Measurements from ENCODE around the gene CLCN4.

Gene CLCN4

DNA sequence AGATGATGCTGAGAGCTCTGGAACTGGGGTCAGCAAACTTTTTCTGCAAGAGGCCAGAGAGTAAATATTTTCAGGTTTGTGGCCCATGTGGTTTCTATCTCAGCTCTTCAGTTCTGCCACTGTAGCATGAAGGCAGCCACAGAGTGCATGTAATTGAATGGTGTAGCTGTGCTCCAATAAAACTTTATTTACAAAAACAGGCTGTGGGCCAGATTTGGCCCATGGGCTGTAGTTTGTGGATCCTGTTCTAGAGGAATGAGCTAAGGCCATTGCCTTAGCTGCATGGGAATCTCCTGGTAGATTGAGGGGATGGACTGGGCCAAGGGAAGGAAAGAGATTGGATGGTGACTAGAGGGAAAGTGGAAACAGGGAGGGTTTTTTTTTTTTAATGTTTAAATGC lies 36.8 kb downstream of the CLCN4 start:
- DNase-seq (ENCODE audit: low read depth in 2 of 3, low spot score in 2 of 3), result no peak

DNA sequence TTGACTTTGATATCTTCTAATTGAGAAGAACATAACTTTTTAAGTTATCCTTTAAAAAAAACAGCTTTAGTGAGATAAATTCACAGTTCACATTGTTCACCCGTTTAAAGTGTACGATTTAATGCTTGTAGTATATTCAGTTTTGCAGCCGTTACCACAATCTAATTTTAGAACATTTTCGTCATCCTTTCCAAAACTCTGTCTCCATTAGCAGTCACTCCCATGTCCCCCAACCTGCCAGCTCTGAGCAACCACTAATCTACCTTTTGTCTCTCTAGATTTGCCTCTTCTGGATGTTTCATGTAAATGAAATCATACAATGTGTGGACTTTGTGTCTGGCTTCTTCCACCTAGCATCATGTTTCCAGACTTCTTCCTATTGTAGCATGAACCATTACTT lies 38.6 kb downstream of the CLCN4 start:
- no peak for DNase-seq (ENCODE audit: low read depth in 2 of 3, low spot score in 2 of 3)

DNA sequence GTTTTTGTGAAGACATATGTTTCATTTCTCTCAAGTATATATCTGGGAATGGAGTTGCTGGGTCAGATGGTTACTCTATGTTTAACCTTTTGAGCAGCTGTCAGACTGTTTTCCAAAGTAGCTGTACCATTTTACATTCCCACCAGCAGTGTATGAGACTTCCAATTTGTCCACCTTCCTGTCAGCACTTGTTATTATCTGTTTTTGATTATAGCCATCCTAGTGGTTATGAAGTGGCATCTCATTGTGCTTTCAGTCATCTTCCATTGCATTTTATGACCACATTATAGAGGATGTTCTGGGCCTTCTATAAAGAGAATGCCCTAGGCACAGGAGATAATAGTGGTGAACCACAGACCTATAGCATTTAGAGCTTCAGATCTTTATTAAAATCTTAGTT lies 39.2 kb downstream of the CLCN4 start:
- DNase-seq (ENCODE audit: low read depth in 2 of 3, low spot score in 2 of 3), result no peak

DNA sequence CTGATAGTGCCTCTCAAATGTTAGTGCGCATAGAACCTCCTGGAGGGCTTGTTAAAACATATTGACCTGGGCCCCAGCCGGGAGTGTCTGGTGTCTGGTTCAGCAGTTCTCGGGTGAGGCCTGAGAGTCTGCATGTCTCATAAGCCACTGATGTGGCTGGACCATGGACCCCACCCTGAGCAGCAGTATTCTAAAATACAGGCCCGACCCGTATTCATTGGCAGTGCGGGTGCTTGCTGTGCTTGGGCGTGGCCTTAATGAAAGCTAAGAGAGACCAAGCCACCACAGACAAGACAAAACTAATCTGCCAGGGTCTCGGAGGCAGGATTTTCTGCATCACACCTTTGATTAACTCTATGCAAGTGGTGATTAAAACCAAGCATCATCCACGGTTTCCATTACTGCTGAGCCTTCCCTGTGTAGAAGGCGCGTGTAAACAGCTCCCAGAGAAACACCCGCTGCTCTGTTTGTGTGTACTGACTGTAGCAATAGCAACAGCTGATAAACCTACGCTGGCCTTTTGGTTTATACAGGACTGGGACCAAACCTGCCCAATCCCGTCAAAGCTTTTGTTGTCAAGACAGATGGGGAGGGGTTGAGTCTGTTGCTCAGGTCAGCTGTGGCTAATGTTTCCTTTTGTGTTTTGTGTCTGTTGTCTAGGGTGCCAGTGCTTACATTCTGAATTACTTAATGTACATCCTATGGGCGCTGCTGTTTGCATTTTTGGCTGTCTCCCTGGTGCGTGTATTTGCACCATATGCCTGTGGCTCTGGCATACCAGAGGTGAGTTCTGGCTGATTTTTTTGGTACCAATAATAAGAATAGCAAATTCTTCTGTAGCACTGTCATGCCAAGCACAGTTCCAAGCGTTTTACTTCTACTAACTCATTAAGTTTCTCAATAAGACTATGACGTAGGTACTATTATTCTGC lies 40.8 kb downstream of the CLCN4 start:
- no peak for DNase-seq (ENCODE audit: low read depth in 2 of 3, low spot score in 2 of 3)

DNA sequence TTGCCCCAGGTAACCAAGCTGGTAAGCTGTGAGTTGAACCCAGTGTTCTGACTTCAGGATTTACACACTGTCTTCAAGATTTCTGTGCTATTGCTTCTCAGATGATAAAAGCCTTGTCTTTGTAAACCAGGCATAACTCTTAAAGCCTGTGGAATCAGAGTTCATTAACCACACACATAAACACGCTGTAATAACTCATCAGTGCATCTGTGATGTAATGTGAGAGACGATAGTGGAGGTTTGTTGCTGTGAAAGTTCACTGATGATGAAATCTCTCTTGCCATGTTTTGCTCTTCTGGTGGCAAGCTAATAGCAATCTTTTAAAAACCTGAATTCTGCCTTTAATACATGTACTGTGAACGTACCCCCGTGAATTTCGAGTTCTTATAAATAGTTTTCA lies 41.5 kb downstream of the CLCN4 start:
- no peak for DNase-seq (ENCODE audit: low read depth in 2 of 3, low spot score in 2 of 3)

DNA sequence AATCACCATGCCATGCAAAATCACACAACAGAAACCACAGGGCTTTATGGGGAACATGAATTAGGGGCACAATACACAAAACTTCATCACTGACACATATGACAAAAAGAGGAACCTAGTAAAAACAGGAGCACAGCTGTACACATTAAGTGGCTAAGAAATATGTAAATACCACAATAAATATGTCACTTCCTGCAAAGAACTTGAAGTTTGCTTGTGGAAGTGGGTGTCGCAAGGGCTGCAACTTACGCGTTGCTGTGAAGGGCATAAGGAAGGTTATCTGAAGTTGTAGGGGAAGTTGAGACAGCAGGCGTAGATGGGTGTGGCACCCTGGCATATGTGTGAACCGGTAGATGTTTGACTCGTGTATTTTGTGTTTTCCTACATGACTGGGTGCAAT lies 42.4 kb downstream of the CLCN4 start:
- no peak for DNase-seq (ENCODE audit: low read depth in 2 of 3, low spot score in 2 of 3)

DNA sequence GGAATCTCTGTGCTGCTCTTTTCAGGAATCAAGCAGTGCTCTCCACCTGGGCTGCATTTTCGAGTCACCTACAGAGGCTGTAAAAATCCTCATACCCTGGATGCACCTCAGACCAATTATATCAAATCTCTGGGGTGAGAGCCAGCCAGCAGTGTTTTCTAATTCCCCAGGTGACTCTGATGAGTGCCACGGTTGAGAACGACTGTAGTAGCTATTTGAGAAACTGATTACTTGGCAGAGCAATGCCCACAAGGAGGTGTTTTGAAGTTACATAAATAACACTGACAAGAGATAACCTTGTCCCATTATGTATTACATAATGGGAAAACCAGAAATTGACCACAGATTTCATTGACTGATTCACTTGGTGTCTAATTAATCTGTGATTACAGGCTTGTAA lies 46.8 kb downstream of the CLCN4 start:
- no peak for DNase-seq (ENCODE audit: low read depth in 2 of 3, low spot score in 2 of 3)

DNA sequence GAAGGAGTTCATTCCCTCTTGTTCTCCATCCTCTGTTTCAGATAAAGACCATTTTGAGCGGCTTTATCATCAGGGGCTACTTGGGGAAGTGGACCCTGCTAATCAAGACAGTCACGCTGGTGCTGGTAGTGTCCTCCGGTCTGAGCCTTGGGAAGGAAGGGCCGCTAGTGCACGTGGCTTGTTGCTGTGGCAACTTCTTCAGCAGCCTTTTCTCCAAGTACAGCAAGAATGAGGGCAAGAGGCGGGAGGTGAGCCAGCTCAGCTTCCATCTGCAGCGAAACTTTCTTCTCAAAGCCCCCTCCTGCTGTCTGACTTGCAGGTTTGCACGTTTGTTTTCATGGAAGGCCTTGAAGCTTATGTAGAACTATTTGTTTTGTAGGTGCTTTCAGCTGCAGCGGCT lies 49.5 kb downstream of the CLCN4 start:
- no peak for DNase-seq (ENCODE audit: low read depth in 2 of 3, low spot score in 2 of 3)

DNA sequence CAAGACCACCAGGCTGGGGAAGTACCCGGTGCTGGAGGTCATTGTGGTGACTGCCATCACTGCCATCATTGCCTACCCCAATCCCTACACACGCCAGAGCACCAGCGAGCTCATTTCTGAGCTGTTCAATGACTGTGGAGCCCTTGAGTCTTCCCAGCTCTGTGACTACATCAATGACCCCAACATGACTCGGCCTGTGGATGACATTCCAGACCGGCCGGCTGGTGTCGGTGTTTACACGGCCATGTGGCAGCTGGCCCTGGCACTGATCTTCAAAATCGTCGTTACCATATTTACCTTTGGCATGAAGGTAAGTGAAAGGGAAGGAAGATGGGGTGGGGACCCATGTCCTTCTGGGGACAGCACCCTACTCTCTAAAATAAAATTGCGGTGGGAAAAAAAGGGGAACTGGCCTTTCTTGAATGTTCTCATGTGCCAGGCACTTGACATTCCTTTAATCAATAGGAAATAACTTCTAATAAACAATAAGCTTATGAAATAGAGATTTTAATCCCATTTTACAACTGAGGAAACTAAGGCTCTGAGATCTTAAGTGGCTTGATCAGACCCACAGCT lies 51.6 kb downstream of the CLCN4 start:
- no peak for DNase-seq (ENCODE audit: low read depth in 2 of 3, low spot score in 2 of 3)

DNA sequence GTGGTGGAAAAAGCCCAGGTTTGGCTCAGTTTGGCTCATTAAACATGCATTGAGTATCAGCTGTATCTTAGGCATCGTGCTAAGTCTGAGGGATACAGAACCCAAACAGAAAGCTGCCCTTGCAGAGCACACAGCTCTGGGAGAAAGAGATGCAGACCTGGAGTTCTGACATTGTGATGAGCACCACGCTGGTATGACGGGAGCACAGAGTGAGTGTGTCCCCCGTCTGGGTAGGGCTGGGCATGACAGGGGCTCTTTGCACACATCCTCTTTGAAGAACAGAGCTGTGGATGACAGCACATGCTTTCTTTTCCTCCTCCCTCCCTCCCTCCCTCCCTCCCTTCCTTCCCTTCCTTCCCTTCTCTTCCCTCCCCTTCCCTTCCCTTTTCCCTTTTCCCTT lies 52.2 kb downstream of the CLCN4 start:
- no peak for DNase-seq (ENCODE audit: low read depth in 2 of 3, low spot score in 2 of 3)

DNA sequence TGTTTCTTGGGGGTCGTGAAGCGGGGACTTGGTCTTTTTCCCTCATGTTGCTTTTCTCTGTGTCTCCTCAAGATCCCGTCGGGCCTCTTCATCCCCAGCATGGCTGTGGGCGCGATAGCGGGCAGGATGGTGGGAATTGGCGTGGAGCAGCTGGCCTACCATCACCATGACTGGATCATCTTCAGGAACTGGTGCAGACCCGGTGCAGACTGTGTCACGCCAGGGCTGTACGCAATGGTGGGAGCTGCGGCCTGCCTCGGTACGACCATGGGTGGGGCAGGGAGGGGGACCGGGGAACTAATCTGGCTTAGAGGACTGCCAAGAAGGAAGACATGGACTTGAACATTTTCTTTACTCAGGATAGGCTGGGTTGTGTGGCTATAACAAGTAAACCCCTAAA lies 55.6 kb downstream of the CLCN4 start:
- no peak for DNase-seq (ENCODE audit: low read depth in 2 of 3, low spot score in 2 of 3)

DNA sequence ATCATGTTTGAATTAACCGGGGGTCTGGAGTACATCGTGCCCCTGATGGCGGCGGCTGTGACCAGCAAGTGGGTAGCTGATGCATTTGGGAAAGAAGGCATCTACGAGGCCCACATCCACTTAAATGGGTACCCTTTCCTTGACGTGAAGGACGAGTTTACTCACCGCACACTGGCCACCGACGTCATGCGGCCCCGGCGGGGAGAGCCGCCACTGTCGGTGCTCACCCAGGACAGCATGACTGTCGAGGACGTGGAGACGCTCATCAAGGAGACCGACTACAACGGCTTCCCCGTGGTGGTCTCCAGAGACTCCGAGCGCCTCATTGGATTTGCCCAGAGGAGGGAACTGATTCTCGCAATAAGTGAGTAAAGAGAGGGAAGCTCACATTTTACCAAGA lies 56.9 kb downstream of the CLCN4 start:
- DNase-seq (ENCODE audit: low read depth in 2 of 3, low spot score in 2 of 3), result no peak

DNA sequence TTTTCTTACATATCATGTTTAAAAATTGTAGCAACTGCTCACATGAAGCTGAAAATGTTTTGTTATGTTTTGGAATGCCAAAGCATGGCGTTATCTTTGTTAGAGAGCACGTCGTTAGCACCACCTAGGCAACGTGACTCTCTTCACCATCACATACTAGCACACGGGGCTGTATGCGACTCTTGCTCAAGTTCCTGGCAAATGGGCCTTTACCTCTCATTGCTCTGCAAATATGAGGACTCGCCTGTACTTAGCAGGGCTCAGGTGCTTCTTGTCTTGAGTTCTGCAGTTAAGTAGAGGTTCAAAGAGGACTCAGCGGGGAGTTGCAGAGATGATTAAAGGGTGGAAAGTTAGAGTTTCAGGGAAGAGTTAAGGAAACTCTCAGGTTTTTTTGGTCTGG lies 59.4 kb downstream of the CLCN4 start:
- no peak for DNase-seq (ENCODE audit: low read depth in 2 of 3, low spot score in 2 of 3)

DNA sequence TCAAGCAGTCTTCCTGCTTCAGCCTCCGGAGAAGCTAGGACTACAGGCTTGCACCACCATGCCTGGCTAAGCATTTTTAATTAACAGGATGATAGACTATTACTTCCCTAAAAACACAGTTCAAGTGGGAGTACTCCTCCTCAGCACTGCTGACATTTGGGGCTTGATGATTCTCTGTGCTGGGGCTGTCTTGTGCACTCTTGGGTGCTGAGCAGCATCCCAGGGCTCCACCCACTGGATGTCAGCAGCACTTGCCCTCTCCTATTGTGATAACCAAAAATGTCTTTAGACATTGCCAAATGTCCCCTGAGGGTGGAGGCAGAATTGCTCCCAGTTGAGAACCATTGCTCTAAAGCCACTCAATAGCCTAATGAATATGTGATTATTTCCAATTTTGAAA lies 60.4 kb downstream of the CLCN4 start:
- DNase-seq (ENCODE audit: low read depth in 2 of 3, low spot score in 2 of 3), result no peak

DNA sequence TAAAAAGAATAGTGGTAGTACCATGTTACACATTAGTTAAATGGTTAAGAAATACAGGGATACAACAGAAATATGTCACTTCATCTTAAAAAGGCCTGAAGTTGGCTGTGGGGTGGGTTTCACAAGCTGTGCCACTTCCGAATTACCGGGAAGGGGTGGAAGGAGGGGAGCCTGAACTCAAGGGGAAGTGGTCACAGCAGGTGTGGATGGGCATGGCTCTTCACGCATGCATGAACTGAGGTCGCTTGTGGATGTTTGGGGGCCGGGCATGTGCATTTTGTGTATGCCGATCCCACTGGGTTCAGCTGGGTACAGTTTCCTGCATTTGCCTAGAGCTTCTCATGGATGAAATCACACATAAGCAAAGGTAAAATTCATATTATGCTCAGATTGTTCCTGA lies 64.9 kb downstream of the CLCN4 start:
- no peak for DNase-seq (ENCODE audit: low read depth in 2 of 3, low spot score in 2 of 3)

DNA sequence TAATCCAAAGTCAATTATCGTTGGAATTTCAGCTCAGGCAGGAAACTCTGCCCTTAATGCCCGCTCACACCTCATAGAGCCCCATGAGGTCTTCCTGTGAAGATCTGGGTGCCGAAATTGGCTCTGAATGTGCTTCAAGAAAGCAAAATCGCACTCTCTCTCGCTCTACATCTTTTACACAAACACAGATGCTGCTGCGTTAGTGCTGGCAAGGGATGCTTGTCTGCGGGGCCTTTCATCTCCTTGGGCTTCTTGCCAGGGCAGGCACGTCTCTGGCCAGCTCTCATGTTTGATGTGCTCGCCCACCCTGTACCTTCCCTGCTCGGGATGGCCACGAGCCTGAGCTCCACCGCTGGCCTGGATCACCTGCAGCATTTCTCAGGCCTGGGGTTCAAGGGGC lies 66.5 kb downstream of the CLCN4 start:
- no peak for DNase-seq (ENCODE audit: low read depth in 2 of 3, low spot score in 2 of 3)

DNA sequence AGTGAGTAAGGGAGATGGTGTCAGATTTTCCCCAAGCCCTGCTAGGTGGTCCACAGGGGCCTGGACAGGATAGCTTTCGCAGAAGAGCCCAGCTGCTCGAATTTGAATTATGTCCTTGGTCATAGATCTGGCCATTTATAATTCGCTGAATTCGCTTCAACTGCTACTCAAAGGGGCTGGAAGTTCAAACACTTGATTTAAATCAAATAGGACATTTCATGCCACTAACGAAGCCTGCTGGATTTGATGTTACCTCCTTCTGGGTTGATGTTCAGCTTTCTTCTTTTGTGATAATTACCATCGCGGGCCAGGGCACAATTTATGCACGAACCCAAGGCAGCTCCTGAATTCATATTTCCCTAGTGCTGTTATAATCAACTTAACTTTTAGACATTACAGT lies 67.0 kb downstream of the CLCN4 start:
- no peak for DNase-seq (ENCODE audit: low read depth in 2 of 3, low spot score in 2 of 3)

DNA sequence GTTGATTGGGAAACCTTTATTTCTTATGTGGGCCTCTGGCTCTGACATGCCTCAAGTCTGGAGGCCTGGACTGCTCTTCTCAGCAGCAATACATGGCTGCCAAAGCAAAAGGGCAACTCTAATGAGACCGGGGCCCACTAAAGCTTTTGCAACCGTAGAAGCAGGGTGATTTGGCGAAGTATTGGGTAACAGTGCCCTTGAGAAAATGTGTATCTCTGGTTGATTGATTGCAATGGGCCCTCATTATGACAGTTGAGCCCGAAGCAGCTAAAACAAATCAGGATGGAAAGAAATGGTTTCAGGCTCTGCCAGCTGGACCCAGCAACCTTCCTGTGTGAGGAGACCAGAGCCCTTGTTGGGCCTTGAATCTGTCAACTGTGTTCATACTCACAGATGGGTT lies 73.4 kb downstream of the CLCN4 start:
- DNase-seq (ENCODE audit: low read depth in 2 of 3, low spot score in 2 of 3), result no peak

DNA sequence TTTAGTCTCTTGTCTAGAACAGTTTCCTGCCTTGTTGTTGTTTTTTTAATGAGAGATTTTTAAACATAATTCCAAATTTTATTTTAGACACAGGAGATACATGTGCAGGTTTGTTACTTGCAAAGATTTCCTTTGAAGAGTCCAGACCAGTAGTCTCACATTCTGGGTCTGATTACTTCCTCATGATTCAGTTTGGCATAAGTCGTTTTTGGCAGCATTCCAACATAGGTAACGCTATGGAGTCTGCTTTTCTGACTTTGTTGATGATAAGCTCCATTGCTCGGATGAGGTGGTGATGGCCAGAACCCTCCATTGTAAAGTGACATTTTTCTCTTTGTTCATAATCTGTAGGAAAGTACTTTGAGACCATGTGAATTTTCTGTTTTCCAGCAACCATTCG lies 74.7 kb downstream of the CLCN4 start:
- DNase-seq (ENCODE audit: low read depth in 2 of 3, low spot score in 2 of 3), result no peak

DNA sequence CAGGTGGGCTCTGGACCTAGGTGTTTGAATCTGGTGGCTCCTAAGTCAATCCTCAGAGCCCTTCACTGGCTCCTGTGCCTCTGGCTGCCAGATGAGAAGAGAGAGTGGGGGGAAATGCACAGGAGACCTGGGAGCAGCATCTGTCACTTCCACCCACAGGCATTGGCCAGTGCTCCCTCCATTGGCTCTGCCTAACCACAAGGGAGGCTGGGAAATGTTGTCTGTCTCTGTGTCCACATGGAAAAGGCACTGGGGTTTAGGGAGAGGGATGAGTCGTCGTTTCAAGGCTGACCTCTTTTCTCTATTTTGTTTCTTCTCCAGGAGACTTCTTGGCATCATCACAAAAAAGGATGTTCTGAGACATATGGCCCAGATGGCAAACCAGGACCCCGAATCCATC lies 76.4 kb downstream of the CLCN4 start:
- DNase-seq (ENCODE audit: low read depth in 2 of 3, low spot score in 2 of 3), result no peak

DNA sequence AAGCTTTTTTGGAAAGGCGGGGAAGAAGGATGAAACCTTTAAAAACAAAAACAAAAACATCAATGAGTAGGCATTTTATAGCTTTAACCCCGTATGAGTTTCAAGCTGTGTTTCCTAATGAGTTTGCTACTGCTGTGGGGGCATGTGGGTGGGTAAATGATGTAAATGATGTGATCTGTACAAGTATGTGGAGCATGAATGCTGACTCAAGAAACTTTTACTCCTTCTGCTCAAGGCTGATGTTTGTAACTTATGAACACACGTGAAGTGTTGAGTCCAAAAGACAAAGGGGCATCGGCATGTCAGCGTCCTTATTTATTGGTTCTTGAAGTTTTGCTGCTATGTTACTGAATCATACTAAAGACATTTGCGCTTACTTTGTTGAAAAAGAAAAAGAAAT lies 76.9 kb downstream of the CLCN4 start:
- DNase-seq (ENCODE audit: low read depth in 2 of 3, low spot score in 2 of 3), result no peak

DNA sequence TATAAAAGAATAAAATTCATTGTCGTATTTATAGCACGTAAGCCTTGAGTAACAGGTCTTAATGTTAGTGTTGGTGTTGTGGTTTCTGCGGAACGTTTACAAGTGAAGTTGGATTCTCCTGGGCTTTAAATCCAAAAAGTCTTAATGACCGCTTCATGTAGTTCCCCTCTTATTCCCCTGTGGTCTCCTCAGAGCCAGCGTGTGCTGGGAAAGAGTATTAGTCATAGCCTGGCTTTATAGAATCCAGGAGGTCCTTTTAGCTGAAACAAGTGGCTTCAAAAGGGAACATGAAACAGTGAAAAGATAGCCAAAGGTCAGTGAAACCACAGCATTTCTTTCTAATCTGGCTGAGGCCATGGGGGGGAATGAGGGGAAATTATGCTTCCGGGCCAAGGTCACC lies 79.1 kb downstream of the CLCN4 start:
- no peak for DNase-seq (ENCODE audit: low read depth in 2 of 3, low spot score in 2 of 3)

DNA sequence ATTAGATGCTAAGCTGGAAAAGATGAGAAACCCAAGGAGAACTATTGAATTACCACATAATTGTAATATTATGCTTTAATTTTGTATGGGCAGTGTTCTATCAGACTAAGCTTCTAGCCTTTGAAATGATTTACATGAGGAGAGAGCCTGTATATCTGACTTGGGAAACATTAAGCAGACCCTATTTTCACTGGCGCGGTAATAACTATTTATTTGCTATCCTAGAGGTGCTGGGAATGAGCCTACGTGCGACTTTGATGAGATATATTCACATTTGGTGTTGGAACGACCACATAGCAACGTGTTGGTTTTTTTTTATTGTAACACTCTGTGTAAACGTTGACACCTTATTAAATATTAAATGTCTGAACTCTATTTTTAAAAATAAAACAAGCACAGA lies 80.5 kb downstream of the CLCN4 start:
- no peak for DNase-seq (ENCODE audit: low read depth in 2 of 3, low spot score in 2 of 3)
